Ureter (tissue), 1 donor: ENCODE data around the gene AKAP6. TPM values are rescaled to one million over a fixed set of nuclear protein-coding genes. Genes with fewer than 3 reads are reported as not detected.
"Not testable (repeated sequence)": the region's sequence is repeated elsewhere in the genome, so short reads cannot be mapped to it uniquely, and the experiment has no call there.

Source experiments
- DNase-seq: peaks from one replicate; pipeline ENCODE4 v3.0.0-alpha.2; 2020; ENCODE audit warnings: low spot score
- total RNA-seq: library from RNA; stranded (reverse); gene quantifications from one replicate; pipeline ENCODE4 v1.2.4, GENCODE V29; 2023
- donor health status: DM: yes; HTN: yes; CAD: no.

AKAP6 gene
- total RNA-seq, 1 donor from 2014 or later = 16.5 TPM

DNA sequence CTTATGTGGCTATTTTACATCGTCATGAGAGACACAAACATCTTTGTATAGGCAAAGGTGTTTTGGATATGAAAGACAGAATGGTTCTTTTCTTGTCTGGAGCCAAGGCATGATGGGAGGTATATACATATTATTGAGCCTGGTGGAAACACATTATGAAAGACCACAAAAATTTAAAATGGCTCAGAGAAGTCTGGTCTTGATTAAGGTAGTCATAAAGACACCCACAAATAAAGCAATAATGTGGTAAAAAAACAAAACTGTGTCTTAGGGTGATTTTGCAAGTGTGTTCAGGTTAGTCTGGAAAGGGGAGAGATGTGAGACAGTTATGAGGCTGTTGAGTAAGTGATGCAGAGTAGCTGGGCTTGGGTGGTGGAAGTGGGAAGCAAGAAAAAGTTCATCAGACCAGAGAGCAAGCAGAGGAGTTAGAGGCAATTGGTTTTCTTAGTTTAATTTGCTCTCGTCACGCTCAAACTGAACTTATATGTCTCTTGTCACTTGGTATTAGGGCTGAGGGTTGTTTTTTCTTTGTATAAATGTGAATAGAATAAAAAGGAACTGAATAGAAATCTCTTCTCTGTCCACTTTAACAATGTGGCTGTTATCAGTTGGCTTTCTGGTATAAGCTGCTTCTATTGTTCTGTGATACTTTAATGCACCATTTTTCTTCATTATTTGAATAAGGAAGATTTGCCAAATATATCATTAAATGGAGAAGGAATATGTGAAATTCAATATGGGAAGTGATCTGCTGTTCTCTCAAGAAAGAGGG lies 115.0 kb downstream of the AKAP6 start:
- no peak for DNase-seq

DNA sequence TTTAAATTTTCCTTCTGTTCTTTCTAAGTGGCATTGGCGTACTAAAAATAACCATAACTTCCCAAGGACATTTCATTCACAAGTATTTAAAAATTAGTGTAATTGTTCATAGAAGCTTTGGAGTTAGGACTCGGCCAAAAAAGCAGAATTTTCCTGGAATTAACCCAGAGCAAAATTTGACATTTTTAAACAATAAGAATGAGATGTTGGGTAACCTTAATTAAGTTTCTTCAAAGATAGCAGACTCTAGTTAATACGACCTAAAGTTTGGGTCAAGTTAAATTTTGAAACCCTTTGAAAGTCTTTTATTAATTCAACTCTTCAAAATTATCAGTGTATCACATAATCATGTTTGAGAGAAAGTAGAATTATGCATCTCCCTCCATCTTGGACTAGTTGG lies 118.3 kb downstream of the AKAP6 start:
- no peak for DNase-seq

DNA sequence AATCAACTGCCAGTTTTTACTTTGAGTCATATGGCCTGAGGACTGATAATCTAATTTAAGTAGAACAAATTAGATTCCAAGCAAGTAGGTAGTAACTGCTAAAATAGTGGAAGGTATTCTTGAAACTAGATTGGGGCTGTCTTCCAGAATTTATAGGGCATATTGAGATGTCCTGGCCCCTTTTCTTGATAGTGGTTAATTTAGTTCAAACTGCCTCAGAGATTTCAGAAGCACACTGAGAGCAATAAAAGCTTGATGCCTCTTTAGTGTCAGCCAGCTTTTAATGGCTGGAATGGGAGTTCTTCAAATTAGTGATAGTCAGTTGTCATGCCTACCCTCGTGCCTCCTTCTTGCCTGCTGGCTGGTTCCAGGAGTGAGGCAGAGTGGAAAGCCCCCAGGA lies 120.5 kb downstream of the AKAP6 start:
- DNase-seq = no peak

DNA sequence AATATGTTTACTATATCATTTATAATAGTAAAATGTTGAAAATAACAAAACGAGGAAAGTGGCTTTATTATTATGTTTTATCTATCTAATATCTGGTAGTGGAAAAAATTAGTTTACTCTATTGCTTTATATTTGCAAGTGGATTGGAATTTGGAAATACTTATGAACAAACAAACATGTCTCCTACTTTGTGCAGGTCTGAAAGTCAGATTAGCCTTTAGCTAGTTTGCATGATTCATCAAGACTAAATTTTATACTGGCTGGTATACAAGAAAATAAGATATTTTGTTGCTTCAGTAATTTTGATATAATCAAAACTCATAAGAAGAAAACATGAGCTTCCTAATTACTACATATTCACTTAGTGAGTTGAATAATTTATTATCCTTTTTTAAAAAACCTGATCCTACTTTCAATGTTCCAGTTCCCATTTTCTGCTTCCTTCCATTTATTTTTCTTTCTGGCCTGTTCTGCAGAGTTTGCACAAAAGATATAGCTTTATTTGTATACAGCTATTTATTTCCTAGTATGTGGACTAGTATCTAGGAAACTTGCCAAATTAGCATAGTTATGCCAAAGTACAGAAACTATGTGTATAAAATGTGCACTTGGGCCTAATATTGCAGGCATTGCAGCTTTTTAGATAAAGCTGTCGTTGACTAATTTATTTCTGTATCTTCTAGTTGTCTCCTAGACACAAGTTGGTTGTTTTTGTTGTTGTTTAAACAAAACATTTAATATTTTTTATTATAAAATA lies 122.0 kb downstream of the AKAP6 start:
- no peak for DNase-seq

DNA sequence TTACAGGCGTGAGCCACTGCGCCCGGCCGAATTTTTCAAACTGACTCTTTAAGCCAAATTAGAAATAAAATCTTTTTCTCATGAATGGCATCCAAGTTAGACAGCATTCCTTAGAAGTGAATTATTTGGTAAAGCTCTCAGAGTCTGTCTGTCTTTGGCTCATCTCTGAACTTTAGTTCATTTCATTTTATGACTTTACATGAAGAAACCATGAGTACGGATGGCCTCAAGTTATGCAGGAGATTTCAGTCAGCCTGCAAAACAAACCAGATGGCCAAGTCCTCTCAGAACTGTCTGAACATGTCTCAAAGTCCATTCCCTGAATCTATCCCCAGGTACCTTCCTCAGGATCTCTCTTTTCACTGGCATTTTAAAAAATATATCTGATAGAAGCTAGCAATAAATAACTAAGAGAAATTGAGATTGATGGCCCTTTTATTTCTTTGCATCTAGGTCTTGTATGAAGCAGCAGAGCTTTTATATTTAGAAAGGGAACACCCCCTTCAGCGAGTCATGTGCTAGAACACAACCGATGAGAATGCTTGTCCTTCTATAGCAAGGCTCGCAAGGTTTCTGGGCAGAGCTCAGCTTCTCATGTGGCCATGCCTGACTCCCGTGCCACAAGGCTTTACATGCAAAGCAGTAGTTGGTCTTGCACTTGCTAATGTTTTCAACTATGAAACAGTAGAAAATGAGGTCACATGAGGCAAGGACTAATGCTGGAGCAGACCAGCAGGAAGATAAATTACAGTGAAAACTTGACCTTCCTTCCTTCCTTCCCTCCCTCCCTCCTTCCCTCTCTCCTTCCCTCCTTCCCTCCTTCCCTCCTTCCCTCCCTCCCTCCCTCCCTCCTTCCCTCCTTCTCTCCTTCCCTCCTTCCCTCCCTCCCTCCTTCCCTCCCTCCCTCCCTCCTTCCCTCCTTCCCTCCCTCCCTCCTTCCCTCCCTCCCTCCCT lies 125.0 kb downstream of the AKAP6 start:
- no peak for DNase-seq

DNA sequence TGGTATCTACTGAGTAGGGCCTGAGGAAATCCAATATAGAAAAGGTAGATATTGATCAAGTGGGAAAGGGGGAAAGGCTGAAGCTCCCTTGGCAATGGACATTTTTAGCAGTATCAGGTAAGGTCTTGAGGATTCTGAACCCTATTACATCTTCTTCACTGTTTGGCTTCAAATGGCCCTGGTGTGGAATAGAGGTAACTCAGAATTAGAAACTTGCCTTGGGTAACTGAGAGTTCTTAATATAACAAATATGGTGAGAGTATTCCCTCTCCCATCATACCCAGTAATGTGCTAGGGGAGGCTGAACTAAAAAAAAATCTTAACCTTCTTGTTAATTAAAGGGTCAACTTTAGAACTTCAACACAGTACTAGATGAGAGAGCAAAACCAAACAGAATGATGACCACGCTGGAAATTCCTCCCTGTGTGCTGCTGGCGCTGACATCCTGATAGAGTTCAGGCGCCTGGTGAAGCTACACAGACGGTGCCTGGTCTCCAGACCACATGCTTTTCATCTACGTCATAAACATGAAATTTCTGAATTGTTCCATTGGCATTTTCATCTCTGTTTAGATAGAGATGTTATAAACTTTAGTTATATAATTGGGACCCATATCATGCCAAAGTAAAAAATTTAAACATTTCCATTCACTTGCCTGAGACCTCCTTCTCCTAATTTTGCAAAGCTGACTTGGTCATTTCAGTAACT lies 128.3 kb downstream of the AKAP6 start:
- DNase-seq = no peak

DNA sequence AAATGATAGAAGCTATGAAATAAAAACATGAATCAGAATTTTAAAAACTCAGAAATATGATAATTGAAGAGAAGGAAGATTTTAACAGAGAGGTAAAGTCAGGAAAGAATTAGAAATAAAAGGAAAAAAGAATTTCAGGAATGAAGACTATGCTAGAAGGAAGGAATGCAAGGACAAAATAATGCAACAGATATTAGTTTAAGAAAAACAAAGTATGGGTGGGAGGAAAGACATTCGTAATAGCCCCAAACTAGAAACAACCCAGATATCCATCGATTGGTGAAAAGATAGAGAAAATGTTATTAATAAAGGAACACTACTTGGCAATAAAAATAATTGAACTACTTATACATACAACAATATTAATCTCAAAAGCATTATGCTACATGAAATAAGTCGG lies 129.6 kb downstream of the AKAP6 start:
- DNase-seq = no peak

DNA sequence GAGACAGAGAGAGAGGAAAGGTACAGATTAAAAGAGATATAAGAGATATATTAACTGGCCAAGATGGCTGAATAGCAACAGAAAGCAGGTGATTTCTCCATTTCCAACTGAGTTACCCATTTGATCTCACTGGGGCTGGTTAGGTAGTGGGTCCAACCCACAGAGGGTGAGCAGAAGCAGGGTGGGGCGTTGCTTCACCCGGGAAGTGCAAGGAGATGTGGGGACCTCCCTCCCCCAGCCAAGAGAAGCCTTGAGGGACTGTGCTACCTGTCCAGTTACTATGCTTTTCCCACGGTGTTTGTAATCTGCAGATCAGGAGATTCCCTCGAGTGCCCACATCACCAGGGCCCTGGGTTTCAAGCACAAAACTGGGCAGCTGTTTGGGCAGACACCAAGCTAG lies 131.2 kb downstream of the AKAP6 start:
- DNase-seq = no peak

DNA sequence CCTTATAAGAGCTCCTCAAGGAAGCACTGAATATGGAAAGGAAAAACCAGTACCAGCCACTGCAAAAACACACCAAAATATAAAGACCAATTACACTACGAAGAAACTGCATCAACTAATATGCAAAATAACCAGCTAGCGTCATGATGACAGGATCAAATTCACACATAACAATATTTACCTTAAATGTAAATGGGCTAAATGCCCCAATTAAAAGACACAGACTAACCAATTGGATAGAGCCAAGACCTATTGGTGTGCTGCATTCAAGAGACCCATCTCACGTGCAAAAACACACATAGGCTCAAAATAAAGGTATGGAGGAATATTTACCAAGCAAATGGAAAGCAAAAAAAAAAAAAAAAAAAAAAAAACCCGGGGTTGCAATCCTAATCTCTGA lies 133.5 kb downstream of the AKAP6 start:
- DNase-seq = not testable (repeated sequence)

DNA sequence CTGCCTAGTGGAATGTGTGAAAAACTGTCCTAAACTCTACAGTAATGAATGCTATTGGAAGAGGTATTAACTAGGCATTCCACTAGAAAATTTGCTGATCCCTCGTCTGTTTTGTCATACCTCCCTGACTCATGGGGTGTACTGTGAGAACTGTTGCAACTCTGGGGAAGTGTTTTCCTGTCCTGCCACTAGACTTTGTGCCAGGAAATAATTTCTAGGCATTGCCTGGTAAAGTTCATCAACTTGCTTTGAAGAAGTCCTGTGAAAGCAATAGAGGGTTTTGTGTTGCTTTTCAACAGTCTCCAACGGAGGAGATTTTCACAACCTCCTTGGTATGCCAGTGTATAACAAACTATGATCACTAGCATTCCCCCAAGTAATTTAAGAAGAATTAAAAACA lies 139.9 kb downstream of the AKAP6 start:
- DNase-seq = no peak

DNA sequence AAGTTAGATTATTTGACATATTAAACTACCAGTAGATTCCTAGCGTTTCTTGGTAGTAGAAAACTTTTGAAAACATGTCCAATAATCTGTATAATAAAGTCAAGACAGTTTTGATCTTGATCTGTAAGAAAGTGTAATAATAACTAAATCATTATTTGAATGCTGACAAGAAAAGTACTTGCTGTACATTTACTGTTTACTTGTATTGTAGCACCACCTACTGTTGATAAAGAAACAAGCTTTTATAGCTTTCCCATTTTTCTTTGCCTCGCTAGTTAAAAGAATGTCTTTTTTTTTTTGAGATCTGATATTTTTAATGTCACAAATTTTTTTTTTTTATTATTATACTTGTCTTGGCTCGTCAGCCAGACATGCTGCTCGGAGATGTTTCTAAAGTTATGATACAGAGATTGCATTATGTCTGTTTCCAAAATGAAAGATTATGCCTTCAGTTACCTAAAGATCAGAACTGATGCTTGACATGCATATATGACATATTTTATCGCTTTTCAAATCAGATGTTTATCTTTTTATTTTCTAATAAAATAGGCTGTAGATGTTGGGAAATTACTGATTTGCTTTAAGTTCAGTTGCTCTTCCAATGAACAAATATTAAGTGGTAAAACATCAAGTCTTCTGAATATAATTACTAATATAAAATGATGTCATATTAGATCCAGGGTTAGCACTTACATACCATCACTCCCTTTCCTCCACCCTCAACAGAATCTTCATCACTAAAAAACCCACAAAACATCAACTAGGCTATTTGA lies 140.5 kb downstream of the AKAP6 start:
- no peak for DNase-seq

DNA sequence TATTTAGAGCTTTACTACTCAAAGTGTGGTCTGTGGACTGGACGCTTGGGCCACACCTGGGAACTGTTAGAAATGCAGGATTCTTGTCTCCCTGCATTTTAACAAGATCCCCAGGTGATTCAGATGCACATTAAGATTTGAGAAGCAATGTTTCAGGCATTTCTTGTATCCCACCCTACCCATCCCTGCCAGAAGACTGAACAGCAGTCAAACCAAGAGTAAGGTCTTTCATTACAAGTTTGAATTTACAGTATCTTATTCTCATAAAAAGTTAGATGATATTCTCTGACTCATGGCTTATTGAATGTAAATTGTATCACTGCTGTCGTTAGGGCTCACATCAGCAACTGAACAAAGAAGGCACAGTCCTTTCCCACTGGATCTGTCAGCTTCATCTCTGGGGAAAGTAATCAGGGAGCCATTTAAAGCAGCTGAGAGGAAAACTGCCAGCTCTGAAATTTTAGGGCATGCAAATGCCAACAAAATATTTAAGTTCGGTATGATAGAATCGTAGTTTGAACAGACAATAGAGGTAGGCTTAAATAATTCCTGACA lies 141.1 kb downstream of the AKAP6 start:
- no peak for DNase-seq

DNA sequence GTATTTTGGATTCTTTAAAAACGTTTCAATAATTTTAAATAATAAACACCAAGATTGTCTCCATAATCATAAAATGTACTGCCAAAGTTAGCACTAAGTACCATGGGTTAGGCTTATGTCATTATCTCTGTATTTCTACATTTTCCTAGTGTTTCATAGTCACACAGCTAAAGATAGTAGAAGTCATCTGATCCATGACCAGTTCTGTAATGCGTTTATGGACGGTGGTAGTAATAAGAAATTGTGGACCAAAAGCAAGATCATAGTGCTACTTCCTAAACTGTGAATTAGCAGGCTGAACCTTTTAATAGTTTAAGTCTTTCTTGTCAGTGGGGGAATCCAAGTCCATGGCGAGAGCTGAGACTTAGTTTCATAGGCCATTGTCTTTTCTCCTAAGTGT lies 142.1 kb downstream of the AKAP6 start:
- no peak for DNase-seq

DNA sequence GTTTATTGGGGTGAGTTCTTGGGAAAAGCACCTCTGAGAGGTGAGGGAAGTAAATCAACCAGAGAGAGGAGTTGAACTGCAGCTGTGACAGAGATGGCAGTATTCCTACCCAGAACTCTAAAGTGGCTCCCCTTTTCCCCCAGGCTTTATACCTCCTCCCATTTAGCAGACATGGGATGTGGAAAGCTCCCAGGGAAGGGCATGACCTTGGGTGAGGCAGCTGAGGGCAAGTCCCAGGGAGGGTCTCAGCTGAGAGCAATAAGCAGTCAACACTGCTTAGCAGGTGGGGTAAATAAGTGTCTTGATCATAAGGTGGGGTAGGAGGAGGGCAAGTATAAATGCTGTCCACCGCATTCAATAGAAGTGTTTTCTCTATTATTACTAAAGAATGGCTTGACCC lies 143.0 kb downstream of the AKAP6 start:
- DNase-seq = no peak

DNA sequence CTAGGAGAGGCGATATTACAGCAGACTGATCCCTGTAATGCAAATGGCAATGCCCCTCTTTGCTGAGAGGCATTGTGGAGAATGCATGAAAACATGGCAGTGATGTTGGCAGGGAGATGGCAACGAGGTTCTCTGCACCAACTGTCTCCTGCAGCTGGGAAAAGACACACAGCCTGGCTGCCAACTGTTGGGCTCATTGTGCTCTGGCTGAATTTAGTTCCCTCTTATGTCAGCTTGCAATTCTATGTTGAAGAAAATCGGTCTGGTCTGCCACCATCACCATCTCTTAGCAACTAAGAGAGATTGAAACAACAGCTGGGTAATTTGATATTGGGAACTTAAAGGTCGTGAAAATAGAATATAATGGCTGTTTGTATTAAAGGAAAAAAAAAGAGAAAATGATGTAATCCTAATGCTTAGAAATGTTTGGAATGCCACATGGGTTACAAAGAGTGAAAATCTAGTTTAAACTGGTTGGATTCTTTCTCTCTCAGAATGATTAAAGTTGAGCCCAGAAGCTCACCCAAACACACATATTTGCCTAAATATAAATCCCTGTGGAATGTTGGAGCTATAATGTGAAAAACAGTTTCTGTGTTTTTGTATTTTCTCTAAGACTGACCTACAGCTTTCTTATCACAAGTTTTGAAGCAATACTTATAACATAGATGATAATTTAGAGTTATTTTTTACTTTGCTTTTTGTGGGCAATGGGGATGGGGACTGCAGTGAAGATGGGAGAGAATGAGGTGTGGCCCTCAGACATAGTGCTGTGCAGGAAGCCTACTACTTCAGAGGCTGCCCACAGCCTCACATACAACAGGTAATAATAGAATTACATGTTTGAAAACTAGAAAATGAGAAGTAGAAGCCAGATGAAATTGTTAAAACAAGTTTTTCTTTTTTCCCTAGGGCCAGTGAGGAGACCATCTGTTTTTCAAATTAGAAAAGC lies 143.7 kb downstream of the AKAP6 start:
- DNase-seq = no peak

DNA sequence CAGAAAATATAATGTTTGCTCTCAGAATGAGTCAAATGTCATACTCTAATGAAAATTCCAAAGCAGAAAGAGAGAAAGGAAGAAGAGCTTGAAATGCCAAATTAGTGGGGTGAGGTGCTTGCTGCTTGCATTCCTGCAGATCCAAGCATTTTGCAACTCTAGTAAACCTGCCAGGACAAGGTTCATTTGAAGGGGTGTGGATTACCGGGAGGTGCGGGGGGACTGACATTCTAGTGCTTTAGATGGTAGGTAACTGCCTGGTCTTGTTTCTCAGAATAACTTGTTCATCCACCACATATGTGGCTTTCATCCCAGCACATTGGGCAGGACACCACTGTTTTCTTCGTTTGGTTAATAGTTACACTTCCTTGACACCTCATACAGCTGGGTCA lies 144.4 kb downstream of the AKAP6 start:
- DNase-seq = peak; percentile 83

DNA sequence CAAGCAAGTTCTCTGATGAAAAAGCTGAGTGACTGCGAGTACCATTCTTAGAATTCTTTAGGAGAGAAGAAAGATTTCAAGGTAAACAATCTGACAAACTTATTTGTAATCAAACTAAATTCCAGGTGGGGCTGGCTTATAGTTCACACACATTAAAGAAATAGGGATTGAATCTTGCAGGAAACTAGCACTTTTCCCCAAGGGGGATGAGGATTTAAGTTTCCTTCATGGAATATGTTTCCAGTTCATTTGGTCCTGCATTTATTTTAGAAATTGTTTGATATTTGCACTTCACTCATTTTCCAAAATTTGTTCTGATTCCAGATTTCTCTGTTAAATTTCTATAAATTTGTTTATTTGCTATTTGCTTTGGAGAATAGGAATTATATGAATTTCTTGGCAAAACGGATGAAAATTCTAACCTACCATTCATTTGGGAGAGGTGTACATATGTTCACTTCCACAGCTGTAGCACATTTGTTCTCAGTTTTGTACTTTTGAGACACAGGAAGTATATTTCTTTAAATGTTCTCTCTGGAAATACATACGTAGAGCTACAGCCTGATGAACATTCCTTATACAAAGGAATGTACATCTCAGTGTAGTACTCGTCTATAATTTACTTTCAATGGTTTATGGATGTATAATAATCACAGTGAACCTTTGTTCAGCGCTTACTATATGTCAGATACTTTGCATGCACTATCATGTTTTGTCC lies 145.5 kb downstream of the AKAP6 start:
- DNase-seq = no peak

DNA sequence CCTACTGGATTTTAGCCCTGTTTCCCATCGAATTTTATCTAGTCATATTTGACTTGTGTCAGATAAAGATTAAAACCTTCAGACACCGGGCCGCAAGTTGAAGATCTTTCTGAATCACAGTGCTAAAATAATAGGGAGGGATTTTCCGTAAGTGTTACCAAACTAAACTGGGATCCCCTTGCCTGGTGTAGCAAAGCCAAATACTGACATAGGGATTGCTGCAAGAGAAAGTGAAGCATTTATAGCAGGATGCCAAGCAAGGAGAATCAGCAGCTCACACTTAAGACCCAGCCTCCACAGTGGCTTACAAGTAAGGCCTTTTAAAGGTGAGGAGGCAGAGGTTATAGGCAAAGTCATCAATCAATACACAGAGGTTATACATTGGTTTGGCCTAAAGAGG lies 147.4 kb downstream of the AKAP6 start:
- DNase-seq = no peak

DNA sequence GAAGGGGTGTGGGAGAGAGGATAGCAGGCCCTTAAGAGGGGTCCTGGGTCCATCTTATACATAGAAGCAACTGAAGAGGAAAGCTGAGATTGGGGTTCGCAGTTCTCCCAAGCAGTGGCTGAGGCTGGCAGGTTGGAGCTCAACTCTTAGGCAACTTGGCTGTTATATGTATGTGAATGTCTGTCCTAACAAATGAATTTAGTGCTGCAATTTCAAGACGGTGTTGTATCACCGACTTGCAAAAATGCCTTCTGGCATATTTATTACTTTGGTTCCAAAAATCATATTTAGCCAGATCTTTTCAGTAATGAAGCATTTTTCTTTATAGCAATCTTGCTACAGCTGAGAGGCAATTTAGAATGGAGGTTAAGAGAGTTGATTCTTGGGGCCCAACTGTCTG lies 148.3 kb downstream of the AKAP6 start:
- DNase-seq = no peak
